GM03348 (cell line): ENCODE results near the gene SLC4A4.

Source experiments
- DNase-seq: peaks from one replicate; pipeline ENCODE4 v3.0.0; 2012; ENCODE audit warnings: low spot score

SLC4A4 gene

DNA sequence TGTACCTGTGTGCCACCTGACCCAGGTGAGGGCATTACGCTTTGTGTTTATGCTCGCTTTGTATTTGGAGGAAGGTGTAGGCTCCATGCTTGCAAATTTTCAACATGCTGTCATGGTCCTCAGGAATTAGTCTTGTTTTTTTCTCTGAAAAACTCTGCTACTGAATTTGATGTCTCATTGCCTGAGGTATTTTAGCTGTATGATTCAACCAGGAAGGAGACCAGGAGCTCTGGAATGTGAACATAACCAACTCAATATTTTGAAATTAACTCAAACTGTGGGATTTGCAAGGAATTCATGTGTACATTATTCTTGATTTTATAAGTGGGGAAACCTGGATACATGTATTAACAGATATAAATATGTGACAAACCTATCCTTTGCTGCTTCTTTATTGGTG, 134.1 kb downstream of the SLC4A4 start:
- peak; percentile 67 for DNase-seq

DNA sequence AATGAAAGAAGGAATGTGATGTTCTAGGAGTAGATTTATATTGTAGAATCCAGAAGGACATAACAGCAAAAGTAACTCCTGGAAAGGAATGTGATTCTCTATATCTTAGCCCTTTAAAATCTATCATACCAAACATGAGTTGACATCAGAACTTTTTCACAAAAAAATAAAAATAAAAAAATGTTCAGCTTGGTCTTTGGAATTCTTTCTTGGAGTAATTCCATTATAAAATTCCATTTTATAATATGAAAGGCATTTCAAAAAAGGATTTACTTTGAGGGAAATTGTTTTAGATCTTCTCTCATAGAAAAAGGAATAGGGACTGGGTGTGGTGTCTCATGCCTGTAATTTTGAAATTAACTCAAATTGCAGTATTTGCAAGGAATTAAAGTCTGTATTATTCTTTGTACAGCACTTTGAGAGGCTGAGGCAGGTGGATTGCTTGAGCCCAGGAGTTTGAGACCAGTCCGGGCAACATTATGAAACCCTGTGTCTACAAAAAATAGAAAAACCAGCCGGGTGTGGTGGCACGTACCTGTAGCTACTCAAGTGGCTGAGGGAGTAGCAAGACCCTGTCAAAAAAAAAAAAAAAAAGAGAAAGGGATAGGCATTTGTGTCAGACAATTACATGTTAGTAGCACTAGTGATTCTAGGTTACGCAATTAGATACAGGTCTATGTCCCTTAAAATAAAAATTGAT, 134.9 kb downstream of the SLC4A4 start:
- DNase-seq: peak; percentile 7

DNA sequence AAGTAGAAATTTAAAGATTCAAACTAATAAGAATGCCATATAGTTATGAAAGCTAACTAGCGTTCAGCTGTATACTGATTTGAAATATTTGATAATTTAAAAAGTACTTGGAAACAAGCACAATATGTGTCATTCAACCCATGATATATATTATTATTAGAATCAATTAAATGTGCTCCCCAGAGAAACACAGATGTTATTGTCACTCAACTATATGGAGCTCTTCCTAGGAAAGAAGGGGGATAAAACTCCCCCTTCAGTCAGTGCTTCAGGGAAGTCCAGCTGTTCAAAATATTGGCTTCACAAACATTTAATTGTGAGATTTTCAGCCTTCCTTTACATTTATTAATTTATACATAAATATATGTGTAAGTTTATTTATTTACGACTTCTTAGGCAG, 135.9 kb downstream of the SLC4A4 start:
- no peak for DNase-seq

DNA sequence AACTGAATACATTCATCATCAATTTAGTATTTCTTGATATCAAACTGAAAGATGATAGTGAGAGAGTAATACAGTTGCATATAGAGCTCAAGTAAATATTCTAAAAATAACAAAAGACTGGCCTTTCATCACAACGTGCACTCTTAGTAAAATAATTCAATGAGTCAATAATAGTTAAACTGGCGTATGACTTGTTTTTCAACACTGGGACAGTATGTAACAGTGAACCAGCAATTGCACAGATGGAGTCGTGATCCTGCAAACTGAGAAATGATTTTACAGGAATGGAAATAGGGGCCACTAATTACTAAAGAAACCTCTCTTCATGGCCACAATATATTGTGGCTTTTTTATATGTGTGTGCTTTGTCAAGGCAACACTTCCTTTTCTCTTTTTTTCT, 137.4 kb downstream of the SLC4A4 start:
- no peak for DNase-seq

DNA sequence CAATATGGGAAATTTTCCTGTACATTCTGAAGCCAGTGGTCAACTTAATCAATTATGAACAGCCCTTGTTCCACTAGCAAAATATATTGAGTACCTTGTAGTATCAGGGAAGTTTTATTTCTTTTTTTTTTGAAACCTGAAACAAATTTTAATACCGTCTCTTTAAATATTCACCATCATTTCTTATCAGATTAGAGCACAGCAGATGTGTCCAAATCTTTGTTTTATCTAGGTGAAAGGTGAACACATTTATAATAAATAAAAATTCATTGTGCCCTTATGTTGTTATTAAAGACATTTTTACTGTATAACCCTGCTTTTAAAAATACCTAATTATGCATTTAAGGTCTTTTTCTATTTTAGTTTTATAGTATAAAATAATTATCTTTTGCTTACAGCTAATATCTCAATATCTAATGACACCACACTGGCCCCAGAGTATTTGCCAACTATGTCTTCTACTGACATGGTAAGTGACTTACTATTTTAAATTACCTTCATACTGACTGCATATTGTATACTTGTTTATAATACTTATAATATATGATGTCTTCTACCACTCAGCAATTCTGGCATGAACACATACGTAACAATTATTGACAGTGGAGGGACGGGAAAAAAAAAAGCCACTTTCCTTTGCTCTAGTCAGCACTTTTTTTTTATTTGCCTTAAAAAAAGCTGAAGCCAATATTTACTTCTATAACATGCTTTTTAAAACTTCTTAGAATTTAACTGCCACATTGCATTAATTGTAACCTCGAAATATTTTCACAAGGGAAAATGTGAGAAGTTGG, 147.9 kb downstream of the SLC4A4 start:
- DNase-seq: no peak

DNA sequence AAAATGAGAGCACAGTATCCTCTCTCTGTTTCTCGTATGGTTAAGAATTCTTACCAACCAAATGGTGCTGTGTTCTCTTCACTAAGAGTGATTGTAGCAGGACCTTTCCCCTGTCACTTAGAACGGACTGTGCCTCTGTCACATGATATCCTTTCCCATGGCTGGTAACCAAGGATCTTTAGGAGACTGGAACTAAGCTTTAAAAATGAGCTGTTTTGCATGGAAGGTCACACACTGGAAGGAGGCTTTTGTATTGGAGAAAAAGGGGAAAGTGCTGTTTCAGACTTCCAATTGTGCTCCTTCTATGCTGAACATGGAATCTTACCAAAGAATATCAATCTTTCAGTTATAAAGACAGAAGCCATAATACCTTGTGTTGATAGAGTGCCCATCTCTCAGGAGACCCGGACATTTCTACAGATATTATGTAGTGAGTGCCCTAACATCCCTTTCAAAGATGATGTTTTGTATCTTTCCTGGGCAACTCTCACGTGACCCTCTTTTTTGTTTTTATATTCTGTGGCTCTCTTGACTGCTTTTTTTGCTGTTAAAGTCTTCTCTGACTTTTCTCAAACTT, 148.6 kb downstream of the SLC4A4 start:
- no peak for DNase-seq

DNA sequence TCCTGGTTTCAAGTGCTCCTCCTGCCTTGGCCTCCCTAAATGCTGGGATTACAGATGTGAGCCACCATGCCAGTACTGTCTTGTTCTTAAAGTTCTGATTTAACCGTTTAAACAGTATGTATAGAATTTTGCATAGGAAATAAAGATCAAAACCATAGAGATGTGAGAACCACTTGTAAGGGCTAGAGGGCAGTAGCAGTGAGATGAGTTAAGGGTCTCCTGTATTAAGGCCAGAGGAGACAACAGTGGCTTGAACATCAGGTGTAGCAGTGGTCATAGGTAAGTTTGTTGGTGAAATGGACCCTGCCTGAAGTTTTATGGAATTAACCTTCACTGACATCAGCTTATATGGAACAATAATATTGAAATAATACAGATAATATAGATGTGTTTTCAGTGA, 155.7 kb downstream of the SLC4A4 start:
- DNase-seq: no peak

DNA sequence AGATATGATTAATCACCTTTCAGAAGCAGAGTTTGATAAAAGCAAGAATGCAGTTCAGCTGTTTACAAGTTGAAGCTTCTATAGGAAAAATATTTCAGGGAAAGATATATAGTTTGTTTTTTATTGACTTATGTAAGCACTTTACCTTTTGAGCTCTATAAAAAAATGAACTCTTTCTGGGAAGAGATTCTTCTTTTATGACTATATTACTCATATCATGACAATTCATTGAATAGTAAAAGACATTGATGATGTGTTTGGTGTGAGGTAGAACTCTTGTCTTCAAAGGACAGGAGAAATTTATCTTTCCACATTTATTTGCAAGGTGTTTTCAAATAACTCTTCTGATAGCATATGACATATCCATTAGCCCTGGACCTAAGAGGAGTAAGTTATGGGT, 156.6 kb downstream of the SLC4A4 start:
- no peak for DNase-seq

DNA sequence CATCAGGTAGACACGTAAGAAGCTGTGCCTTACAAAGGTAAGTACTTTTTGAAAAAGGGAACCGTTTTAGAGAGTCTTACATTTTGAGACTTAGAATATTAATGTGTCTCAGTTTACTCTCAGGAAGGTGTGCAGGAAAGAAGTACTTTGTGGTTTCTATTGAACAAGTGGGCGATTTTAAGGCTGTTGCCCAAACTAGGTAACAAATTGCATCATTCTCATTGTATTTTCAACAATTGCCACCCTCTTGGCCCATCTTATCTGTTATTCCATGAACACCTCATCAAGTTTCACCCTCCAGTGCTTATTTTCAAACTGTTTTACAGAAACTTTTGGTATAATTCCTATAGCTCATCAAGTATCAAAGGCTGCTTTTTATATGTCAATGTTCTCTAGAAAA, 158.3 kb downstream of the SLC4A4 start:
- DNase-seq: no peak

DNA sequence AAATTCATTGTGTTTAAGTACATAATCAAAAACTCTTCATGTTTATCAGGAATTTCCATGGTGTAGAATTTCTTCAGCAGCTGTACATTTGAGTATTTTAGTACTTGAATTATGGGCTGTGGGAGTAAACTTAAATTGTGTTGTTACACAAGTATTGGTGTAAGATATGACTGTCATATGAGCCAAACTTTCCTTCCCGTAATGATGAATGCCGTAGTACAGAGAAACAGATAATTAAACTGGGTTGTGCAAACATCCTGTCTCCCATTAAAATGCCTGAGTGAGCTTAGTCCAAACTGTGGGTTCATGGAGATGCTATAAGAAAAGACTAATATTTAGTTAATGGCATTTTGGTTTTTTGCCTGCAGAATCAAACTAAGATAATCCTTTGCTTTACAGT, 159.2 kb downstream of the SLC4A4 start:
- peak; percentile 6 for DNase-seq

DNA sequence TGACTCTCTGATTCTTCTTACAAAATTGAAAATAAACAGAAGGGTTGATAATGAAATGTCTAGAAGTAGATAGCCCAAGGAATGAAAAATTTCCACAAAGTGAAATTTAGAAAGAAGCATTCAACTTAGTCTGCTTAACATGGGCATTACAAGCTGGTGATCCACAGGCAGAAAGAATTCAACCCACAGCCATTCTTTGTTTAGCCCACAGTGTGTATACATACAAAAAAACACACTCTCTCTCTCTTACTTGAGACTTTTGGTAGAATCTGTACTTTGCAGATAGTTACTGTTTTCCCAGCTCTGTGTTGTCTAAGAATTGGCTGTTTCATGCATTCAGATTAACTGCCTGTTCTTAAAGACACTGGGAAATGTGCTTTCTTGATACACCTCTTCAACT, 159.8 kb downstream of the SLC4A4 start:
- no peak for DNase-seq

DNA sequence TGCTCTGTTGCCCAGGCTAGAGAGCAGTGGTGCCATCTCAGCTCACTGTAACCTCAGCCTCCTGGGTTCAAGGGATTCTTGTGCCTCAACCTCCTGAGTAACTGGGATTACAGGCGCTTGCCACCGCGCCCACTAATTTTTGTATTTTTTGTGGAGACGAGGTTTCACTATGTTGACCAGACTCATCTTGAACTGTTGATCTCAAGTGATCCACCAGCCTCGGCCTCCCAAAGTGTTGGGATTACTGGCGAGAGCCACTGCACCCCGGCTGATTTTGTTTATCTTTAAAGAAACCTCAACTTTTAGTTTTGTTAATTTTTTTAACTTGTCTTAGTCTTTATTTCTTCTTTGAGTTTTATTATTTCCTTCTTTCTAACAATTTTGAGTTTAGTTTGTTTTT, 163.2 kb downstream of the SLC4A4 start:
- no peak for DNase-seq

DNA sequence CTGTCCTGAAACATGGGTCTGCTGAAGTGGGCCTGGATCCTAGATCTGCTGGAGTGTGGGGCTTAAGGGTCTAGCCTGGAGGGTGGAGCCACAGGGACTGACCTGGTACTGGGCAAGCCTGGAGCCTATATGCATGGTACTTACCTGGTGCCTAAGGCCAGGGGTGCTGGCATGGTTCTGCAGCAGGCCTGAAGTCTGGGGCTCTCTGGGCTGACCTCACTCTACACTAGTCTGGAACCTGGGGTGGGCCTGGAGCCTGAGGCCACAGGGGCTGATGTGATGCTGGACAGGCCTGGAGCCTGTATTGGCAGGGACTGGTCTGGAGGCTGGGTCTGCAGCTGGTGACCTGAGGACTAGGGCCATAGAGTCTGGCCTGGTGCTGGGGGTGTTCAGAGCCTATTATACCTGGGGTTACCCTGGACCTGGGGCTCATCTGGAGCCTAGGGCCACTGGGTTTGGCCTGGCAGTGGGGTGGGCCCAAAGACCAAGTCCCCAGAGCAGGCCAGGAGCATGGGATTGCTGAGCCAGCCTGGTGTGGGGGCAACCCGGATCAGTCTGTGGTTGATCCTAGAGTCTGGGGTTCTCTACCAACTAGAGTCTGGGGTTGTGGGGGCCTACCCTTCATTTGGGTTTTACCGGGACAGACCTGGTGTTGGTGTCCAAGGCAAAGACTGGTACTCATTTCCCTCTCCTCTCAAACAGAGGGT, 179.6 kb downstream of the SLC4A4 start:
- no peak for DNase-seq

DNA sequence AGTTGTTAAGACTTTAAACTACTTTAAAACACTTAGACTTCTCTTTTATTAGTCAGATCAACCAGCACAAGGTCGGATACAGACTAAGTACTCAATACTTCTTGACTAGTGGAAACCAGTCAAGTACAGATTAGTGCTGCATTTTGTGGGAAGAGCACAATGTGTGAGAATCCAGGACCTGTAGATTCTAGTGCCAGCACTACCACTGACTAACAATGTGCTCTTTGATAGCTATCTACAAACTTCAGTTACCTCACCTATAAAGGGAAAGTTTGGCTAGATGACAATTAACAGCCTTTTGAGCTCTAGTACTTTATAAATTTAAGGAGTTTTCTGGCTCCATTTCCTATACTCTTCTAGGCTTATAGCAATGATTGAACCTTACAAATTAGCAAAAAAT, 181.5 kb downstream of the SLC4A4 start:
- DNase-seq: no peak

DNA sequence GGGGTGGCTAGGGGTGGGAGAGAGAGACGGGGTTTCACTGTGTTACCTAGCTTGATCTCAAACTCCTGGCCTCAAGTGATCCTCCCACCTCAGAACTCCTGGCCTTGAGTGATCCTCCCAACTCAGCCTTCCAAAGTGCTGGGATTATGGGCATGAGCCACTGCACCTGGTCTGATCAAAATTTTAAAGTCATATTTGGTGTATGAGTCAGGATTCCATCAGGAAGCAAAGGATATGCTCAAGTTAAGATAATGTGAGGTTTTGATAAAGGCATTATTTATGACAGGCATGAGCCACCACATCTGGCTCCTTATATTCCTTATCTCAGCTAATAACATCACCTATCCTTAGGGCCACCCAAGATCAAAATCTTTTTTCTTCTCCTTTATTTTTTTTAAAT, 182.0 kb downstream of the SLC4A4 start:
- DNase-seq: no peak

DNA sequence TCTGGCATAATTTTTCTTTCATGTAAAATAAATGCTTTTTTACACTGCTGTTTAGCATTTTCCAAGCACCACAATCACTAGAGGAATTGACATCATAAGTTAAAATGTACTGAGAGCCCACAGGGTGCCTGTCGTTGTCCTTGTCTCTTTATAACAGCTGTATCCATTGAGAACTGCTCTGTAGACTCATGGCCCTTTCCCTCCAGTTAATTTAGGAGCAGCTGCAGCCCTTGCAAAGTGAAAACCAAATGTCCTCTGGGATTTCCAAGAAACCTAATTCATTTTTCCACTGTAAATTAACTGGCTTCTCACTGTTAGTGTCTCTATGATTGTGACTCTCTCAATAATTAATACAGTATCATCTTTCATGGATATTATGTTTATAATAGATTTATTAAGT, 185.9 kb downstream of the SLC4A4 start:
- no peak for DNase-seq

DNA sequence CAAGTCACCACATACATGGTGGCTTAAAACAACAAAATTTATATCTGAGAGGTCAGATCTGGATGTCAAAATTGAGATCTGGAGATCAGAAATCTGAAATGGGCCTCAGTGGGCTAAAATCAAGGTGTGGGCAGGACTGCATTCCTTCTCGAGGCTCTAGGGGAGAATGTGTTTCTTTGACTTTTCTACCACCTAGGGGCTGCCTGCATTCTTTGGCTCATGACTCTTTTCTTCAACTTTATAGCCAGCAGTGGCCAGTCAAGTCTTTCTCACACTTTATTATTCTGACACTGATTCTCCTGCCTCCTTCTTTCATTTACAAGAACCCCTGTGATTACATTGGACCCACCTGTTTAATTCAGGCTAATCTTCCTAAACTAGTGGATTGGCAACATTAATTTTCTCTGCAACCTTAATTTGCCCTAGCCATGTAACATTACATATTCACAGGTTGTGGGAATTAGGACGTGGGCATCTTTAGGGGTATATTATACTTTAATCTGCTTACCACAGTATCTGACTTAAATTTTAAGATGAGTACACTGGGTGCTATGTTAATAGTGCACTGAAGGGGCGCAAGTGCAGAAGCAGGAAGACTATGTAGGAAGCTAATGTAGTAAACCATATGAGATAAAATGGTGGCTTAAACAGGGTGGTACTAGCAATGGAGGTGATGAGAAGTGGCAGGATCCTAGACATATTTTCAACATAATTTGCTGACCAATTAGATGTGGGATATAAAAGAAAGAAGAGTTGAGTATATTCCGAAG, 188.0 kb downstream of the SLC4A4 start:
- DNase-seq: no peak

DNA sequence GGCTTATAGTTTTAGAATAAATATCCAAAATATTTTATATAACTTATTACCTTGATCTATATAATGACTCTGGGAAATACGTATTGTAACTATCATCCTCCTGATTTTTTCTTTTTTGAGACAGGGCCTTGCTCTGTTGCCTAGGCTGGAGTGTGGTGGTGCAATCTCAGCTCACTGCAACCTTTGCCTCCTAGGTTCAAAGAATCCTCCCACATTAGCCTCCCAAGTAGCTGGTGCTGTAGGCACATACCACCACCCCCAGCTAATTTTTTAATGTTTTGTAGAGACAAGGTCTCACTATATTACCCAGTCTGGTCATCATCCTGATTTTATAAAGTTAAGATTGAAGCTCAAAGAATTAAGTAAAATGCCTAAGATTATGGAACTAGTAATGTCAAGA, 193.6 kb downstream of the SLC4A4 start:
- no peak for DNase-seq

DNA sequence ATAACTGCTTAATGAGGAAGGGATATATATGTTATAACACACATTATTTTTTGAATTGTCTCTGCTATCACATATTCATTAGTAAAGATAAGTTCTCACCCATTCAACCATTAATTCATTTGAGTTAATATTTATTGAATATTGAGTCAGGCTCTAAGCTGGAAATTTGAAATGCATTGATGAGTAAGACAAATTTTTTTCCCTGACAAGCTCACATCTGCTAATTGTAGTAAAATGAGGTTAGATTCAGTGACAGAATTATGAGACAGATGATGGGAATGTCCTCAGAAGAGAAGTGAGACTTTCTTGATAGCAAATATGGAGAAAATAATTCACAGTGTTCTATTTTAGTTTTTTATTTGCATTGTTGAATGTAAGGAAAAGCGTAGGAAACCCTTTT, 194.3 kb downstream of the SLC4A4 start:
- no peak for DNase-seq

DNA sequence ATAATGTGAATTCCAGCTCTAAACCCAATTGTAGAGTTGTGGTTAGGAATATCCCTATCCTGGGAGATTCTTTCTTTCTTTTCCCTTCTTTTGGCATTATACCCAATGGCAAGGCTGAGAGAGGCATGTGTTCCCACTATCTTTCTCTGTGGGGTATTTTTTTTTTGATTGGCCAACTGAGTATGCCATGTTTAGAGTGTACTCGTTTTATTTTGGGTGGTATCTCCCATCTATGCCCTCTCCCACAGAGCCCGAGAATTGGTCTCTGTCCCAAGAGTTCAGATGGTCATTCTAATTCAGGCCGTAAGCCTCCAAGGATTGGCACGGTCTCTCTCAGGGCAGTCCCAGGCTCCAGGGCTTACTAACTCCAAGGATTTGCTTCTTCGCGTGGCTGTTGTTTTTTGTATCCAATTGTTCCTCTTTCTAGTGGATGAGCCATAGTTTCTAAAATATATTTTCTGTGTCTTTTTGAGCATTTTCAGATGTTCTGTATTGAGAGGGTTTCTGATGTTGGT, 198.8 kb downstream of the SLC4A4 start:
- no peak for DNase-seq

DNA sequence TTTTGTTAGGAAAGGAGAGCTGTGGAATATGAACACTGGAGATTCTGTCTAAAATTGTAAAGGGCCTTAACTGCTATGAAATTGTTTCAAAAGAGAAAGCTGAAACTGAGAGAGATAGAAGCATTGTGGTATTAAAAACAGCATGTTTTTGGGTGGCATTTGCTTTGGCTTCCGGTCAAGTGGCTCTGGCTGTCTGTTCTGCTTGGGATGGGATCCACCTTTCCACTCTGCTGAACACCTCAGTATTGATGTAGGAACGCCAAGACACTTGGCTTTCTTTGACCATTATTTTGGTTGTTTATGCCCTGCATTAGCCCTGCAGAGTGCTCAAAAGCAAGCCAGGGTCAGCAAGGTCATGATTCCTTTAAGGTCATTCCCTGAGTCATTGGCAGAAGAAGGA, 199.7 kb downstream of the SLC4A4 start:
- no peak for DNase-seq

DNA sequence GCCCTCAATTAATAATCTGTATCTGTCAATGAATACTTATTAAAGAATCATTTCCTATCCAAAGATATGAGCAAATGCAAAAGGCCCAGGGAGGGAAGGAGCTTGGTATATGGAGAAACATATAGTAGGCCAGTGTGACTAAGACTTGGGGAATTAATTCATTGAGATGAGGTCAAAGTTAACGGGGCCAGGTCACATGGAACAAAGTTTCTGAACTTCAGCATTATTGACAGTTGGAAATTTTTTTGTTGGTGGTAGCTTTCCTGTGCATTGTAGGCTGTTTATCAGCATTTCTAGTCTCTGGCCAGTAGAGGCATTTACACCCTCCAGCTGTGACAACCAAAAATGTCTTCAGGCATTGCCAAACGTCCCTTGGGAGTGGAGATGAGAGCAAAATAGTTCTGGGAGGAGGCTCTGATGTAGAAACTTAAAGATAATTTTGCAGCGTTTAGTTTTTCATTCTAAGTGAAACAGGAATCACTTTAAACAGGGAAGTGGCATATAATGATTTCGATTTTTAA, 202.0 kb downstream of the SLC4A4 start:
- no peak for DNase-seq
